SJSA1 (cell line): Measurements from ENCODE around the gene RGL4. TPM values are rescaled to one million over a fixed set of nuclear protein-coding genes. Genes with fewer than 3 reads are reported as not detected.

Experiments used
- DNase-seq, 2 experiments: peaks; one replicate each; pipeline ENCODE4 v3.0.0-alpha.2; 2015 to 2020; ENCODE audit warnings: low spot score in 2 of 2, low read depth in 1 of 2
- H3K27ac ChIP-seq: fragments of 250-450 bp; sonication (Bioruptor Pico); 2 replicates; pipeline ENCODE4 v1.5.1; 2020; ENCODE audit warnings: mild to moderate bottlenecking, moderate library complexity
- H3K27me3 ChIP-seq: fragments of 250-450 bp; sonication (Bioruptor Pico); replicated peaks from 2 replicates; pipeline ENCODE4 v1.5.1; 2020; ENCODE audit warnings: mild to moderate bottlenecking, moderate library complexity
- H3K36me3 ChIP-seq: fragments of 250-450 bp; sonication (Bioruptor Pico); 2 replicates; pipeline ENCODE4 v1.5.1; 2020; ENCODE audit warnings: mild to moderate bottlenecking
- H3K4me1 ChIP-seq: fragments of 250-450 bp; sonication (Bioruptor Pico); replicated peaks from 2 replicates; pipeline ENCODE4 v1.6.1; 2021; ENCODE audit warnings: mild to moderate bottlenecking
- H3K4me3 ChIP-seq: fragments of 250-450 bp; sonication (Bioruptor Pico); 2 replicates; pipeline ENCODE4 v1.5.1; 2020; ENCODE audit warnings: mild to moderate bottlenecking
- H3K9me3 ChIP-seq: fragments of 250-450 bp; sonication (Bioruptor Pico); replicated peaks from 2 replicates; pipeline ENCODE4 v1.5.1; 2020; ENCODE audit warnings: mild to moderate bottlenecking
- total RNA-seq: library from RNA; depleted of rRNA; stranded (reverse); fragments of >200 nt; shearing (Covaris generic); gene quantifications from 2 replicates; pipeline ENCODE4 v1.2.3, GENCODE V29; 2014

Gene RGL4
- total RNA-seq, 1 experiment from 2014 or later = not detected

DNA sequence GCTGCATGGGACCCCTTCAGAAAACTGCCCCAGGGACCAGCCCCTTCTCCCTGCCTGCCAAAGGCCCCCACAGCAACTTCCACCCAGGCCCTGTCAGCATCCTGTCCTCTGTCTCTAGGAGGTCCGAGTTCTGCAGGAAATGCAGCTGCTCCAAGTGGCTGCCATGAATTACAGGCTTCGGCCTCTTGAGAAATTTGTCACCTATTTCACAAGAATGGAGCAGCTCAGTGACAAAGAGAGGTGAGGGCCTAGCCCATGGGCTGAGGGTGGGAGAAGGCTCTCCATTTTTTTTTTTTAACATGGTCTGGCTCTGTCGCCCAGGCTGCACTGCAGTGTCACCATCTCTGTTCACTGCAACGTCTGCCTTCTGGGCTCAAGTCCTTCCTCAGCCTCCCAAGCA is 7.3 kb downstream of the RGL4 start:
- Histone ChIP-seq H3K27ac (no peak overlapping the region), H3K4me1 (no peaks in the 10 kb centered on the region; the same call in 1 of the 2 replicates), H3K9me3 (no peaks in the 10 kb centered on the region), H3K27me3 (no peaks in the 10 kb centered on the region), H3K4me3 (no peak overlapping the region), H3K36me3 (peaks cover 50% of the 10 kb centered on the region)
- no peak for DNase-seq

DNA sequence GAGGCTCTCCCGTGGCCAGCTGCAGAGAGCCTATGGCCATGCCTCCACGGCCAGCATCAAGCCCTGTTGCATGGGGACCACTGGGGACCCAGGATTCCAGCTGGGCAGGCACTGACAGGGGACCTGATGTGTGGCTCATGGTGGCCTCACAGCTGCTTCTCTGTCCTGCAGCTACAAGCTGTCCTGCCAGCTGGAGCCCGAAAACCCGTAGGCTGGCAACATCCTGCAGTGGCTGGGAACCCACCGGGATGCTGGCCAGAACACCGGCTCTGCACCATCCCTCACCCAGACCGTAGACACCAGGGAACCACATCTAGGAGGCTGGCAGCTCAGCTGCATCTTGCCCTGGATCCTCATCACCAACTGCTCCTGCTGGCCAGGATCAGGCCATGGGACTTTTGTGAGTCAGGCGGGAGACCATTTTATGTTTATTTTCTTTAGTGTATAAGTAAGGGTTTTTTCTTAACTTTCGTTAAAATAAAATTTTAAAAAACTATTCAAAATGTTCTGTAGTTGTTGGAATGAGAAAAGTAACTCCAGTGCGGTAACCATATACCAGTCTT is 7.9 kb downstream of the RGL4 start:
- Histone ChIP-seq H3K9me3 (no peaks in the 10 kb centered on the region), H3K4me1 (no peaks in the 10 kb centered on the region; the same call in 1 of the 2 replicates)

DNA sequence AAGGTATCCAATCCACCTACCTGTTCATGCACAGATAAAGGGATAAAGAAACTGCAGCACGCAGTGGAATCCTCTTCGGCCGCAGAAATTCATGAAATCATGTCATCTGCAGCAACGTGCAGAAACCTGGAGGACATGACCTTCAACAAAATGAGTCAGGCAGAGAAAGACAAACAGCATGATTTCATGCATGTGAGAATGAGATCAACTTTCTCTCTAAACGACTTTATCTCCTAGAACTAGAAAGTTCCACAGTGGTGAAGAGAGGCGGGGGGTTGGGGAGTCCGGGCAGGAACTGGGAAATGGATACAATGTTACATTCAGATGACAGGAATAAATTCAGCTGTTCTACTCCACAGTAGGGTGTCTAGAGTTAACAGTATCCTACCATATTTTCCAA is 9.9 kb downstream of the RGL4 start:
- no peaks in the 10 kb centered on the region; the same call in 1 of the 2 replicates for H3K4me1 ChIP-seq
- no peak overlapping the region for H3K4me3 ChIP-seq
- no peaks in the 10 kb centered on the region for H3K9me3 ChIP-seq
- DNase-seq = no peak
- H3K27ac ChIP-seq = no peak overlapping the region
- H3K36me3 ChIP-seq = peaks cover 54% of the 10 kb centered on the region
- H3K27me3 ChIP-seq = no peaks in the 10 kb centered on the region

More for the DNA sequence above, 7.9 kb downstream of the RGL4 start:
- H3K36me3 ChIP-seq = peaks cover 46% of the 10 kb centered on the region
- no peak overlapping the region for H3K27ac ChIP-seq
- DNase-seq = no peak
- H3K27me3 ChIP-seq = no peaks in the 10 kb centered on the region
- H3K4me3 ChIP-seq = no peak overlapping the region

DNA sequence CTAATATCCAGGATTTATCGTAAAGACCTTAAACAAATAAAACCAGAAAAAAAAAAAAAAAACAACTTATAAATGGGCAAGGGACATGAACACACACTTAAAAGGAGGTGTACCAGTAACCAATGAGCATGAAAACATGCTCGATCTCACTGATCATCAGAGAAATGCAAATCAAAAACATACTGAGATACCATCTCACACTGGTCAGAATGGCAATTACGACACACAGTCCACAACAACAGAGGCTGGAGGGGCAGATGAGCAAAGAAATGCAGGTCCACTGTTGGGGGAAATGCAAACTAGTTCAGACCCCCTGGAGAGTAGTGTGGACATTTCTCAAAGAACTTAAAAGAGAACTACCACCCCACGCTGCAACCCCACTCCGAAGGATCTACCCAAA is 13.2 kb downstream of the RGL4 start:
- no peak for DNase-seq

DNA sequence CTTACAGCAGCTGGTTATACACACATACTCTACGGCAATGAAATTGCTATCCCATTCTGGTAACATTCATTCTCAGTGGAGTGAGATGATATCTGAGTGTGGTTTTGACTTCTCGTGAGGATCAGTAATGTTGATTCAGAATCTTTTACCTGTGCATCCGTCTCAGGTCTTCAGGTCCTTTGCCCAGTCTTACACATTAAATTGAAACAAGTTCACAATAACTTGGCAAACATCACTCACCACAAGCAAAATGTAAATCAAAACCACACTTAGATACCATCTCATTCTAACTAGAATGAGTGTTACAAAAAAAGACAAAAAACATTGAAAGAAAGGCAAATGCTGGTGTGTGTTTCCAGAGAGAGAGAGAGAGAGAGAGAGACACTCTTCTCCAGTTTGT is 14.0 kb downstream of the RGL4 start:
- Histone ChIP-seq H3K36me3 (peaks cover 81% of the 10 kb centered on the region), H3K27ac (no peak overlapping the region), H3K4me1 (no peaks in the 10 kb centered on the region; the same call in 1 of the 2 replicates), H3K4me3 (no peak overlapping the region), H3K27me3 (no peaks in the 10 kb centered on the region), H3K9me3 (no peaks in the 10 kb centered on the region)
- no peak for DNase-seq

More for the DNA sequence above, 13.2 kb downstream of the RGL4 start:
- Histone ChIP-seq H3K4me1 (no peaks in the 10 kb centered on the region; the same call in 1 of the 2 replicates), H3K27ac (no peak overlapping the region), H3K36me3 (peaks cover 73% of the 10 kb centered on the region), H3K27me3 (no peaks in the 10 kb centered on the region), H3K4me3 (no peak overlapping the region), H3K9me3 (no peaks in the 10 kb centered on the region)

DNA sequence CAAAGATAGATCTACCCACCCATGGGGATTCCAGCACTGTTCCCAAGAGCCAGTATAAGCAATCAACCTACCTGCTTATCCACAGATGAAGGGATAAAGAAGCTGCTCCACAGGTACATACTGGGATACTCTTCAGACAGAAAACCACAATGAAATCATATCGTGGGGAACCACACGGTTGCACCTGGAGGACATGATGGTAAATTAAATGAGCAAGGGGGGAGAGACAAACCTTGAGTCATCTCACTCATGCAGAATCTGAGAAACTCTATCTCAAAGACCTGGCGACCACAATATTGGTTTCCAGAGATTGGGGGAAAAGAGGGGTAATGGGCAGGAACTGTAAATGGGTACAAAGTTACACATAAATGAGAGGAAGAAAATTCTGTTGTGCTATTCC is 14.5 kb downstream of the RGL4 start:
- Histone ChIP-seq H3K27ac (no peak overlapping the region), H3K36me3 (peaks cover 81% of the 10 kb centered on the region), H3K9me3 (no peaks in the 10 kb centered on the region), H3K4me3 (no peak overlapping the region), H3K27me3 (no peaks in the 10 kb centered on the region), H3K4me1 (no peaks in the 10 kb centered on the region; the same call in 1 of the 2 replicates)
- DNase-seq = no peak

DNA sequence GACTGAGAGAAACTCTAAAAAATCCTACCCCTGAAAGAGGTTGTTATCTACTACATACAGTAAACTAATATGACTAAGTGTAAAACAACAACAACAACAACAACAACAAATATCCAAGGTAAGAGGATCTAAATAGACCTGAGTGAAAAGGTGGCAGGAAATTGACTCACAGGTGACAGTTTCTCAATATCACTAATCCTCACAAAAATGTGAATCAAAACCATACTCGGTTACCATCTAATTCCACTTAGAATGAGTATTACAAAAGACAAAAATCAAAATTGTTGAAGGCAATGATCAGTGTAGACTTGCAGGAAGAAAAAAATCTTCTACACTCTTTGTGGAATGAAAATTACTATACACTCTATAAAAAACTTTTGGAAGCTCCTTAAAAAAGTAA is 17.5 kb downstream of the RGL4 start:
- Histone ChIP-seq H3K27me3 (no peaks in the 10 kb centered on the region), H3K36me3 (peaks cover 78% of the 10 kb centered on the region), H3K27ac (no peak overlapping the region), H3K4me1 (no peaks in the 10 kb centered on the region), H3K4me3 (no peak overlapping the region), H3K9me3 (no peaks in the 10 kb centered on the region)
- no peak for DNase-seq

DNA sequence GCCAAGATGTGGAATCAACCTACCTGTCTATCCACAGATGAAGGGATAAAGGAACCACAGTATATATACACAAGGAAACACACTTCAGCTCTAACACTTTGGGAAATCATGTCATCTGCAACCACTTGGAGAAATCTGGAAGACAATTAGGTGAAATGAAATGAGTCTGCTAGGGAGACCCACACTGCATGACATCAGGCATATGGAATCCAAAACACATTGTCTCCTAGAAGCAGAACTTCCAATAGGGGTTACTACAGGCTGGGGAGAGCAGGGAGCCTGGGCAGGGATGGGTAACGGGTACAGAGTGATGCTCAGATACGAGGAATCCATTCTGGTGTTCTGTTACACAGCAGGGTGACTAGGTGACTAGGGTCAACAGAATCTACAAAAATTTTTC is 18.3 kb downstream of the RGL4 start:
- Histone ChIP-seq H3K4me1 (no peaks in the 10 kb centered on the region), H3K9me3 (no peaks in the 10 kb centered on the region), H3K27me3 (no peaks in the 10 kb centered on the region), H3K4me3 (no peak overlapping the region), H3K27ac (no peak overlapping the region), H3K36me3 (peaks cover 83% of the 10 kb centered on the region)
- DNase-seq = no peak

DNA sequence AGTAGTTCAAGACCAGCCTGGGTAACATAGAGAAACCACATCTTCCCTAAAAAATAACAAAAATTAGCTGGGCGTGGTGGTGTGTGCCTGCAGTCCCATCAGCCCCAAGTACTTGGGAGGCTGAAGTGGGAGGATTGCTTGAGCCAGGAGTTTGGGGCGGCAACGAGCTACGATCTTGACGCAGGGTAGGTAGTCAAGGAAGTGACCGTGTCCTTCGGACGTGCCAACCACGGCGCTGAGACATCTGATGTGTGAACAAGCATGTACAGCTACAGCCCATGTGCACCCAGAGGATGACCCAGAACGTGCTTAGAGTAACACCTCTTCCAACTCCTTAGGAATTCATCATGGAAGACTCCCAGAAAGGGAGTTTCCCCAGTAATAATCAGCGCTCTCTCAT is 21.4 kb downstream of the RGL4 start:
- Histone ChIP-seq H3K4me3 (no peak overlapping the region), H3K36me3 (peaks cover 66% of the 10 kb centered on the region), H3K27ac (no peak overlapping the region), H3K27me3 (no peaks in the 10 kb centered on the region), H3K4me1 (peaks cover 8% of the 10 kb centered on the region), H3K9me3 (no peaks in the 10 kb centered on the region)
- DNase-seq = no peak

DNA sequence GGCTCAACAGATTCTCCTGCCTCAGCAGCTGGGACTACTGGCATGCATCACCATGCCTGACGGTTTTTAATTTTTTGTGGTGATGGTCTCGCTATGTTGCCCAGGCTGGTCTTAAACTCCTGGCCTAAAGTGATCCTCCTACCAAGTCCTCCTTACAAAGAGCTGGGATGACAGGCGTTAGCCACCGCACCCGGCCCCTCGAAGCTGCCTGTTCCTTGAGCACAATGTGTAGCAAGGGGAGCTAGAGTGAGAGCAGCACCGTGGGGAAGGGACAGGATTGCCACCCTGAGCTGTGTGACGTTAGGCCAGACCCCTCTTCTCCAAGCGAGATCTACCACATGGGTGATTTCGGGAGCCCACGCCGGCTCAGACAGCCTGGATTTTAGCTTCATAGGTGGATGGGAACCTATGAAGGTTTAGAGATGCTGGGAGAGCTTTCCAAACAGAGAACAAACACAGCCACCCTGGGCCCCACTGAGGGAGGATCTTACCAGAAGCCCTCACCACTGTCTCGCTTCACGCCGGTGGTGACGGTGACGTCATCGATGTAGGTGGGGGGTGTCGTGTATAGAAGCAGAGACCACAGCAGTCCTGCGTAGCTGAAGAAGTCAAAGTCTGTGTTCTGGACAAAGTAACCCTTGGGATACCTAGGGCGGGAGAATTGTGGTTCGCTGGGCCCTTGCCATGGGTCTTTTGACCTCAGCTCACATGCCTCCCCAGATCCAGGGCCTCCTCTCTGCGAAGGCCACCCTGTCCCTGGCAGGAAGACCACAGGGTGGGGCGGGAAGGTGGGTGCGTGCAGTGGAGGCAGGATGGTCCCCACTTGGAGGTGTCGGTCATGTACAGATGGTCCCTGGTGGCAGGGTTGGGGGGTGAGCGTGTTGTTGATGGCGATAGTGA is 23.1 kb downstream of the RGL4 start:
- no peaks in the 10 kb centered on the region for H3K9me3 ChIP-seq
- H3K4me1 ChIP-seq = peaks cover 12% of the 10 kb centered on the region
- H3K36me3 ChIP-seq = peaks cover 52% of the 10 kb centered on the region
- no peak for DNase-seq
- no peak overlapping the region for H3K27ac ChIP-seq
- no peak overlapping the region for H3K4me3 ChIP-seq
- H3K27me3 ChIP-seq = no peaks in the 10 kb centered on the region

DNA sequence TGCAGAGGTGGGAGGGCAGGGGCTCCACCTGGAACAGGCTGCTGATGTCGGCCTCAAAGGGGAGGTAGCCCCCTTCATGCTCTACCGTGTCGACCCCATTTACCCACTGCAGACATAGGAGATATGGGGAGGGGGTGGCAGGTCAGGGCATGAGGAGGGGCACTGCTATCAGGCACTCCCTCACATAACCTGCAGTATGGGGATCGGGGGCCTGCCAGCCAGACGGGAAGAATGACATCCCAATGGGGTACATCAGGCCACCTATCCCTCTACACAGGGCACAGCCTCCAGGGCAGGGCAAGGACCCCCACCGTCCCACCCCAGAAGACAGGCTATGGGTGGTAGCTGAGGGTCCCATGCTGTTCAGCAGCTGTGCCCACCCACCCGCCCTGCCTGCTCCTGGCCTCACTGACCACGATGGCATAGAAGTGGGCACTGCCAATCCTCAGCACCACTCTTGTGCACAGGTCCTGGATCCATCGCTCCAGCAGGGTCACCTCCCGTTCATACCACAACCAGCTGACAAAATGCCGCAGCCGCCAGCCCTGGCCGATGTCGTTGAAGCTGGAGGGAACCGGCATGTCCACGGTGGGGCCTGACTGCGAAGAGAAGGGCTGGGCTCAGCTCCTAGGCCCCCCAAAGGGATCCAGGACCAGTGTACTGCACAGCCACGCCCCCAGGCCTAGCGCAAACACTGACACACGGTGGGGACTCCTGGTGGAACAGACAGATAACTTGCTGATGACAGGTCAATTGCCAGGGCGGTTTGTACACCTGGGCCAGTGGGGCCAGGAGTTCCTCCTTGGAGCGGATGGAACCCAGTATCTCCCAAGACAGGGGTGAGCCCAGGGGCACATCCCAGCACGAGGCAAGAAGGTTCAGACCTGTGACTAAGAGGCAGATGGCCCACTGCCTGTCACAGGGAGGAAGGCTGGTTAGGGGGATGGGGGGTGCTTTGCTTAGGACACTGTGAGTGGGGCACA is 24.1 kb downstream of the RGL4 start:
- no peak for DNase-seq
- no peak overlapping the region for H3K27ac ChIP-seq

DNA sequence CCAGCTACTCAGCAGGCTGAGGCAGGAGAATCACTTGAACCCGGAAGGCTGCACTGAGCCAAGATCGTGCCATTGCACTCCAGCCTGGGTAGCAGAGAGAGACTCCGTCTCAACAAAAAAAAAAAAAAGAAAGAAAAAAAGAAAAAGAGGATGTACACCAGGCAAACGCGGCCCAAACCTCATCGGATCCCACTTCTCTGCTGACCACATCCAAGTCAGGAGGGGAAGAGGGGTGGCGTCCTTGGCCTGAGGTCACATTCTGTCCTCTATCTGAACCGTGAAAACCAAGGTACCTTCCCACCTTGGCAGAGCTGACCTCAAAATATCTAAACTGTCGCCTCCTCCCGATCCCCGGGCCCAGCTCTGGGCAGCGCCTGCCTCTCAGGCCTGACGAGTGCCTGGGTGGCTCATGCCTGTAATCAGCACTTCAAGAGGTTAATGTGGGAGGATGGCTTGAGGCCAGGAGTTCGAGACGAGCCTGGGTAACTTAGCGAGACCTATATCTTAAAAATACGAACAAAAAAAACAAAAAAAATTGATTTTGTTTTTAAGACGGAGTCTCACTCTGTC is 25.1 kb downstream of the RGL4 start:
- H3K36me3 ChIP-seq = peaks cover 33% of the 10 kb centered on the region
- H3K4me3 ChIP-seq = peak overlapping the region; percentile 85
- no peak overlapping the region for H3K27ac ChIP-seq
- DNase-seq = no peak
- H3K27me3 ChIP-seq = no peaks in the 10 kb centered on the region
- peaks cover 12% of the 10 kb centered on the region for H3K4me1 ChIP-seq
- no peaks in the 10 kb centered on the region for H3K9me3 ChIP-seq

More for the DNA sequence above, 24.1 kb downstream of the RGL4 start:
- no peak overlapping the region for H3K4me3 ChIP-seq
- H3K4me1 ChIP-seq = peaks cover 12% of the 10 kb centered on the region
- H3K9me3 ChIP-seq = no peaks in the 10 kb centered on the region
- H3K27me3 ChIP-seq = no peaks in the 10 kb centered on the region
- peaks cover 43% of the 10 kb centered on the region for H3K36me3 ChIP-seq
